Stomach (tissue), 9 donors: ENCODE data around the gene ZCWPW1. TPM values are rescaled to one million over a fixed set of nuclear protein-coding genes. Genes with fewer than 3 reads are reported as not detected.
A peak's percentile ranks its signal among the peaks of the same experiment; 100 is the strongest.

Source experiments
- DNase-seq, 2 donors: peaks; one replicate each; pipeline versions ENCODE4 v3.0.0 to v3.0.0-alpha.2; 2013 to 2019
- H3K27ac ChIP-seq, 5 donors: fragments of 200-600 bp in 4 of 5; sonication (generic) in 4 of 5; one replicate each; pipeline ENCODE4 v1.5.1; 2013 to 2019; ENCODE audit warnings: mild to moderate bottlenecking in 1 of 5, moderate library complexity in 1 of 5
- H3K27me3 ChIP-seq, 3 donors: fragments of 200-600 bp; sonication (generic); one replicate each; pipeline ENCODE4 v1.5.1; 2017 to 2019; ENCODE audit warnings: mixed run types in 1 of 3
- H3K36me3 ChIP-seq, 4 donors: fragments of 200-600 bp; sonication (generic); 1 replicate in 3 of 4; 2 replicates in 1 of 4; pipeline ENCODE4 v1.5.1; 2016 to 2019
- H3K4me1 ChIP-seq, 4 donors: fragments of 200-600 bp; sonication (generic); one replicate each; pipeline ENCODE4 v1.5.1; 2016 to 2019
- H3K4me3 ChIP-seq, 4 donors: fragments of 200-600 bp; sonication (generic) in 3 of 4; one replicate each; pipeline ENCODE4 v1.5.1; 2016 to 2019; ENCODE audit warnings: mild to moderate bottlenecking in 1 of 4
- H3K9me3 ChIP-seq, 4 donors: fragments of 200-600 bp; sonication (generic); one replicate each; pipeline ENCODE4 v1.5.1; 2016 to 2019
- EP300 ChIP-seq: sonication (generic); formaldehyde crosslinking; IDR thresholded peaks from one replicate; pipeline ENCODE4 v1.6.1; 2017; ENCODE audit warnings: antibody characterized with exemption
- POLR2A ChIP-seq, 4 donors: fragments of 450-650 bp; IDR thresholded peaks; one replicate each; pipeline ENCODE4 v1.6.1; 2016; ENCODE audit warnings: antibody characterized with exemption in 4 of 4, control low read depth in 2 of 4, mild to moderate bottlenecking in 1 of 4, moderate library complexity in 1 of 4
- POLR2AphosphoS5 ChIP-seq, 3 donors: sonication (generic); formaldehyde crosslinking; IDR thresholded peaks; one replicate each; pipeline ENCODE4 v1.6.1; 2016; ENCODE audit warnings: antibody characterized with exemption in 3 of 3
- WGBS, 5 donors: extraction: QIAGEN DNeasy Blood & Tissue Kit in 3 of 5; methylation state at CpG; one replicate each; pipeline versions ENCODE4 v1.1.5 to v1.1.7; 2013 to 2018; 5-methylcytosine and 5-hydroxymethylcytosine counted together
- intact Hi-C: fragments of 100-400 bp; cut with DNase I; formaldehyde crosslinking; loops from one replicate; pipeline ENCODE4 v1.15.1; 2023; ENCODE audit warnings: low total_unique reads
- polyA plus RNA-seq, 3 donors: library from polyadenylated mRNA; stranded (reverse); fragments of 200-250 nt; gene quantifications; one replicate each; pipeline ENCODE4 v1.2.3, GENCODE V29; 2013
- total RNA-seq, 5 donors: library from RNA; depleted of rRNA; stranded (reverse); fragments of >200 nt; gene quantifications; one replicate each; pipeline versions ENCODE4 v1.1.0 to v1.2.3, GENCODE V29; 2014 to 2016
- TF ChIP-seq, protein P1 (sequence below), 7 experiments: fragments of 450-650 bp in 4 of 7; fragments of 200-600 bp in 3 of 7; sonication (generic) in 3 of 7; IDR thresholded peaks; one replicate each; pipeline ENCODE4 v1.5.1; 2016 to 2019; ENCODE audit warnings: antibody characterized with exemption in 7 of 7, control low read depth in 2 of 7, mild to moderate bottlenecking in 1 of 7
- donor health status: healthy with polysubstance abuse.
- donor health status: Bipolar disorder and iron deficiency.
- donor health status: healthy.

Gene ZCWPW1
- total and polyA plus RNA-seq, 8 donors = 0.89 to 44.3 (median 5.2) TPM; not detected in 1

DNA sequence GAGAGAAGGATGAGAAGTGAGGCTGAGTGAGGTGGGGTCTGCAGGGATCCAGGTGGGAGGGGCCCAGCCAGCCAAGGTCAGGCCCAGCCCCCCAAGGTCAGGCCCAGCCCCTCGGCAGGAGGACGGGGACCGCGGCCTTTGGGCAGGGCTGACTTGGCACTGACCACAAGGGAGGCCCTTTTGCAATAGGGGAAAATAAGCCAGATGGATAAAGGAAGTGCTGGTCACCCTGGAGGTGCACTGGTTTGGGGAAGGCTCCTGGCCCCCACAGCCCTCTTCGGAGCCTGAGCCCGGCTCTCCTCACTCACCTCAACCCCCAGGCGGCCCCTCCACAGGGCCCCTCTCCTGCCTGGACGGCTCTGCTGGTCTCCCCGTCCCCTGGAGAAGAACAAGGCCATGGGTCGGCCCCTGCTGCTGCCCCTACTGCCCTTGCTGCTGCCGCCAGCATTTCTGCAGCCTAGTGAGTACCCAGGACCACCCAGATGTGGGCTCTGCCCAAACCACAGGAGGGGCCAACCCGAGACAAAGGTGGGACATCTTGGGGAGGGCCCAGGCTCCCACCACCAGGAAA lies 55.2 kb downstream of the ZCWPW1 start, which contains the start of gene PILRA:
Gene PILRA, plus strand, starts transcription at position 227 of the 571 bp plus-strand sequence. Its CDS starts 170 bp downstream, at position 397.
- Histone ChIP-seq H3K27me3 (no peaks in the 10 kb centered on the region), H3K36me3 (peaks cover 0 to 6% (median 0%) of the 10 kb centered on the region in 4 donors), H3K4me3 (peak within 1 kb of the TSS in 1 of 4 donors; percentile 29), H3K9me3 (no peaks in the 10 kb centered on the region), H3K27ac (peak within 1 kb of the TSS in 4 of 5 donors; percentile 34 to 79 (median 56)), H3K4me1 (peaks cover 0 to 35% (median 0%) of the 10 kb centered on the region in 4 donors)
- TF ChIP-seq EP300 (no peak), POLR2AphosphoS5 (IDR thresholded peaks at IDR 0.05) (peak in 1 of 3 donors; percentile 25), POLR2A (IDR thresholded peaks at IDR 0.05) (no peak)
- TF ChIP-seq, protein P1, sequence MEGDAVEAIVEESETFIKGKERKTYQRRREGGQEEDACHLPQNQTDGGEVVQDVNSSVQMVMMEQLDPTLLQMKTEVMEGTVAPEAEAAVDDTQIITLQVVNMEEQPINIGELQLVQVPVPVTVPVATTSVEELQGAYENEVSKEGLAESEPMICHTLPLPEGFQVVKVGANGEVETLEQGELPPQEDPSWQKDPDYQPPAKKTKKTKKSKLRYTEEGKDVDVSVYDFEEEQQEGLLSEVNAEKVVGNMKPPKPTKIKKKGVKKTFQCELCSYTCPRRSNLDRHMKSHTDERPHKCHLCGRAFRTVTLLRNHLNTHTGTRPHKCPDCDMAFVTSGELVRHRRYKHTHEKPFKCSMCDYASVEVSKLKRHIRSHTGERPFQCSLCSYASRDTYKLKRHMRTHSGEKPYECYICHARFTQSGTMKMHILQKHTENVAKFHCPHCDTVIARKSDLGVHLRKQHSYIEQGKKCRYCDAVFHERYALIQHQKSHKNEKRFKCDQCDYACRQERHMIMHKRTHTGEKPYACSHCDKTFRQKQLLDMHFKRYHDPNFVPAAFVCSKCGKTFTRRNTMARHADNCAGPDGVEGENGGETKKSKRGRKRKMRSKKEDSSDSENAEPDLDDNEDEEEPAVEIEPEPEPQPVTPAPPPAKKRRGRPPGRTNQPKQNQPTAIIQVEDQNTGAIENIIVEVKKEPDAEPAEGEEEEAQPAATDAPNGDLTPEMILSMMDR (IDR thresholded peaks at IDR 0.05) = no peak
- intact Hi-C loops = no loop called here
- no peak for DNase-seq
- 4 to 51% (median 36%) methylated on average over 4 to 12 of the region's 12 CpGs for WGBS, 5 donors

DNA sequence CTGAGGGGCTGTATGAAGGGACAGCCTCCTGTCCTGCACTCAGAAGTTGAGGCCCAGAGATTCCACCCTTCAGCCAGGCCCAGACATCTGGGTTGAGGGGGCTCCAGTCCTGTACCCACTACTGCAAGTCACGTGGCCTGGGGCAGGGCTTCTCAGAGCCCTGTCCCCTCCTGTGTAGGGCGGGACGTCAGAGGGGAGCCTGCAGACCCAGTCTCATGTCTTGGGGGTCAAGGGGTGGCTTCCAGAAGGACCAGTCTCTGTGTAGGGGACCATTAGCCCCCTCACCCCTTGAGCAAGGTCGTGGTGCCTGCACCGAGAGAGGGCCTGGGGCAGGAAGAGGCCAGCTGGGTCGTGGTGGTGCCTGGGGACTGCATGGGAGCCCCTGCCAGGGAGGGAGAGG lies 55.8 kb downstream of the ZCWPW1 start:
- Histone ChIP-seq H3K4me3 (no peak overlapping the region), H3K36me3 (peaks cover 0 to 12% (median 2%) of the 10 kb centered on the region in 4 donors), H3K27ac (peak overlapping the region in 4 of 5 donors; percentile 34 to 79 (median 54)), H3K27me3 (no peaks in the 10 kb centered on the region), H3K4me1 (peaks cover 0 to 35% (median 0%) of the 10 kb centered on the region in 4 donors), H3K9me3 (no peaks in the 10 kb centered on the region)
- intact Hi-C loops = no loop called here
- DNase-seq = no peak
- TF ChIP-seq EP300 (no peak), POLR2A (IDR thresholded peaks at IDR 0.05) (no peak), POLR2AphosphoS5 (IDR thresholded peaks at IDR 0.05) (no peak)
- TF ChIP-seq, protein P1 (IDR thresholded peaks at IDR 0.05) = no peak
- WGBS, 5 donors = 50 to 64% (median 56%) methylated on average over 5 to 6 of the region's 6 CpGs; no CpG with 5 or more reads in 1 of the 5 donors

DNA sequence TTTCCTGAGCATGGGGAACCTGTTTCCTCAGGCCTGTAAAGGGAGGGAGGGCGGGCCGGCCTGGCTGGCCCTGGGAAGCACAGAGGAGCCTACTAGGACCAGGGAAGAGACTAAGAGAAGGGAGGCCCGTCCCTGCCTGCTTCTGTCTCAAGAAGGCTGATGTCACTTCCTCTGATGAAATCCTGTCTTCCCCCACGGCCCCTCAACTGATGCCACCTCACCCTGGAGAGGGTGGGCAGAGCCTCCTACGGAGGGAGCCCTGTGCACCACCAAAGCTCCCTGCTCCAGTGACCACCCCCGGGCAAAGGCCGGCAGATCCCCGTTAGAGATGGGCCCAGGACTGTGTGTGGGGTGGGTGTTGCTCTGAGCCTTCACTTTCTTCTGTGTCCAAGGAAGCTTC lies 56.2 kb downstream of the ZCWPW1 start:
- 8 to 48% (median 44%) methylated on average over 2 to 8 of the region's 8 CpGs for WGBS, 5 donors
- intact Hi-C loops = no loop called here
- Histone ChIP-seq H3K27me3 (no peaks in the 10 kb centered on the region), H3K27ac (peak overlapping the region in 3 of 5 donors; percentile 37 to 79 (median 71)), H3K4me3 (no peak overlapping the region), H3K4me1 (peaks cover 0 to 35% (median 0%) of the 10 kb centered on the region in 4 donors), H3K36me3 (peaks cover 0 to 17% (median 7%) of the 10 kb centered on the region in 4 donors), H3K9me3 (no peaks in the 10 kb centered on the region)
- no peak for DNase-seq
- TF ChIP-seq, protein P1 (IDR thresholded peaks at IDR 0.05) = no peak
- TF ChIP-seq POLR2AphosphoS5 (IDR thresholded peaks at IDR 0.05) (no peak), POLR2A (IDR thresholded peaks at IDR 0.05) (no peak), EP300 (no peak)

DNA sequence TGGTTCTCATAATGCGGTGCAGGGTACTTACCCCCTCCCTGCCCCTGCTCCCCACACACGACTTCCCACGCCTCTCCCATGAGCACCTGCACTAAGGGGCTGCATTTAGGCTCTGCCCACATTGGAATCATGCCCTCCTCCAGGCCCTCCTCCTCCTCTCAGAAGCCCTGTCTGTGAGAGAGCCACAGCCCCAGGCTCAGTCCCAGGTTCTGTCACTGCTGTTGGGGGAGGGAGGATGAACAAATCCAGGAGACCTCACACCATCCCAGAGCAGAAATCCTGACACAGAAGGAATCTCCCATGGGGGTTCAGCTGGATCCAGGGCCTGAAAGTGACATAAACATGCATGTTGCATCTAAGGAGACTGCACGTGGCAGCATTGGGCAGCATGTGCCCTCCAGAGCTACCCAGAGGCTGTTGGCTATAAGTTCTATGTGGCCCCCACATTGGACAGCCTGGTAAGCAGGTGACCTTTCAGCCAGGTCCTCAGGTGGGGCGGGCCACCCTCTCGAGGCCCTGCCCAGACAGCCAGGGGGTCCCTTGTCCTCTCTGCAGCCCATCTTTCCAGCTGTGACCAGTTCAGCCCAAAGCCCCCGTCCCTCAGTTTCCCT lies 56.8 kb downstream of the ZCWPW1 start:
- Histone ChIP-seq H3K27me3 (no peaks in the 10 kb centered on the region), H3K4me3 (no peak overlapping the region), H3K36me3 (peaks cover 0 to 21% (median 8%) of the 10 kb centered on the region in 4 donors), H3K9me3 (no peaks in the 10 kb centered on the region), H3K27ac (peak overlapping the region in 3 of 5 donors; percentile 20 to 79 (median 71)), H3K4me1 (peaks cover 0 to 35% (median 0%) of the 10 kb centered on the region in 4 donors)
- TF ChIP-seq, protein P1 (IDR thresholded peaks at IDR 0.05) = no peak
- TF ChIP-seq EP300 (no peak), POLR2A (IDR thresholded peaks at IDR 0.05) (no peak), POLR2AphosphoS5 (IDR thresholded peaks at IDR 0.05) (no peak)
- intact Hi-C loops = no loop called here
- 53 to 76% (median 65%) methylated on average over 6 to 7 of the region's 7 CpGs for WGBS, 5 donors
- DNase-seq = no peak
